Smooth muscle cell (in vitro differentiated cells): ENCODE results near the gene POM121. TPM values are rescaled to one million over a fixed set of nuclear protein-coding genes. Genes with fewer than 3 reads are reported as not detected.
"Not testable (repeated sequence)": the region's sequence is repeated elsewhere in the genome, so short reads cannot be mapped to it uniquely, and the experiment has no call there.

ENCODE experiments used
- DNase-seq: peaks from one replicate; lab custom pipeline; 2025; ENCODE audit not compliant: unreplicated experiment; lab: John Stamatoyannopoulos, UW
- H2AFZ ChIP-seq: fragments of 200-600 bp; sonication (generic); 2 replicates; pipeline ENCODE4 v1.6.0; 2016; ENCODE audit warnings: antibody characterized with exemption, low read depth, mild to moderate bottlenecking
- H3F3A ChIP-seq: fragments of 200-600 bp; sonication (generic); 2 replicates; pipeline ENCODE4 v1.6.0; 2017; ENCODE audit warnings: antibody characterized with exemption, low read depth
- H3K27ac ChIP-seq: fragments of 200-600 bp; sonication (generic); 2 replicates; pipeline ENCODE4 v1.5.1; 2016; ENCODE audit warnings: low read depth, mild to moderate bottlenecking
- H3K27me3 ChIP-seq: fragments of 200-600 bp; sonication (generic); 2 replicates; pipeline ENCODE4 v1.6.1; 2016; ENCODE audit warnings: low read depth, mild to moderate bottlenecking
- H3K36me3 ChIP-seq: fragments of 200-600 bp; sonication (generic); 2 replicates; pipeline ENCODE4 v1.5.1; 2016; ENCODE audit warnings: low read depth
- H3K4me1 ChIP-seq: fragments of 200-600 bp; sonication (generic); 2 replicates; pipeline ENCODE4 v1.5.1; 2016; ENCODE audit warnings: low read depth
- H3K4me2 ChIP-seq: fragments of 200-600 bp; sonication (generic); 2 replicates; pipeline ENCODE4 v1.6.0; 2016; ENCODE audit warnings: mild to moderate bottlenecking
- H3K4me3 ChIP-seq: fragments of 200-600 bp; sonication (generic); 2 replicates; pipeline ENCODE4 v1.5.1; 2016; ENCODE audit warnings: mild to moderate bottlenecking
- H3K79me2 ChIP-seq: fragments of 200-600 bp; sonication (generic); 2 replicates; pipeline ENCODE4 v1.6.0; 2016; ENCODE audit warnings: low read depth, mild to moderate bottlenecking
- H3K9ac ChIP-seq: fragments of 200-600 bp; sonication (generic); 2 replicates; pipeline ENCODE4 v1.6.0; 2016; ENCODE audit warnings: low read depth
- H3K9me3 ChIP-seq: fragments of 200-600 bp; sonication (generic); replicated peaks from 2 replicates; pipeline ENCODE4 v1.5.1; 2016; ENCODE audit warnings: low read depth
- H4K20me1 ChIP-seq: fragments of 200-600 bp; sonication (generic); 2 replicates; pipeline ENCODE4 v1.6.0; 2016; ENCODE audit warnings: low read depth
- WGBS: methylation state at CpG from one replicate; pipeline ENCODE4 v1.1.7; 2016; ENCODE audit warnings: low lambda C conversion rate; 5-methylcytosine and 5-hydroxymethylcytosine counted together
- polyA plus RNA-seq: library from polyadenylated mRNA; unstranded; fragments of >200 nt; fragmentation: Nextera tagmentation; extraction: Ambion mirVana; gene quantifications from 2 replicates; pipeline ENCODE4 v1.2.1, GENCODE V29; 2016
- total RNA-seq: library from RNA; depleted of rRNA; stranded (reverse); fragments of >200 nt; gene quantifications from 2 replicates; pipeline ENCODE4 v1.2.3, GENCODE V29; 2014
- TF ChIP-seq, protein P1 (sequence below): fragments of 200-600 bp; sonication (generic); IDR thresholded peaks from 2 replicates; pipeline ENCODE4 v1.5.1; 2017; ENCODE audit warnings: borderline replicate concordance, mild to moderate bottlenecking, antibody characterized with exemption; ENCODE audit not compliant: insufficient read depth, poor library complexity, severe bottlenecking

POM121 gene
- total and polyA plus RNA-seq, 2 experiments from 2014 or later = 9.2 to 11.8 TPM

DNA sequence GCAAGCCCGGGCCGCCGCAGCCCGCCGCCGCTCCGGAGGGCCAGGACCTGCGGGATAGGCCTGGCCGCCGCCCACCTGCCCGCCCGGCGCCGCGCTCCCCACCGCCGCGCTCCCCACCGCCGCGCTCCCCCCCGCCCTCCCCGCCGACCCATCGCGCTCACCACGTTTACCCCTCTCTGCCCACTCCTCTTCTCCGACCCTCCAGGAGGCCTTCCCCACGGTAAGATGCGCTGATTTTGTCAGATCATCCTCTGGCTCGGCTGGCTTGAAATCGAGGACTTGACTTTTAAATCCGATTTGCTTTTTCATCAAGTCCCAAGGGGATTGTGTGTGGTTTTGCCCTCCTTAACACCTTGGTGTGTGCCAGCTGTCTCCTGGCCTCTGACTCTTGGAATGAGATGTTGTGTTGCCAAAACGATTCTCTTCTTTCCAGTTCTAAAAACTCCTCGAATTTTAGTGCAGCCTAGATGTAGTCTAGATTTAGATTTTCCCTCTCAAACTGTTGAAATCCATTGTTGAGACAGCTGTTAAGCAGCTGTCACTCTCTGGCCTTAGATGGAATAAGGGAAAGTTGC lies 738 bp downstream of the POM121 start:
- 7% methylated on average over 8 of the region's 35 CpGs for WGBS
- Histone ChIP-seq H4K20me1 (peaks cover 5% of the 10 kb centered on the region), H3K27ac (peak overlapping the region; percentile 95)

DNA sequence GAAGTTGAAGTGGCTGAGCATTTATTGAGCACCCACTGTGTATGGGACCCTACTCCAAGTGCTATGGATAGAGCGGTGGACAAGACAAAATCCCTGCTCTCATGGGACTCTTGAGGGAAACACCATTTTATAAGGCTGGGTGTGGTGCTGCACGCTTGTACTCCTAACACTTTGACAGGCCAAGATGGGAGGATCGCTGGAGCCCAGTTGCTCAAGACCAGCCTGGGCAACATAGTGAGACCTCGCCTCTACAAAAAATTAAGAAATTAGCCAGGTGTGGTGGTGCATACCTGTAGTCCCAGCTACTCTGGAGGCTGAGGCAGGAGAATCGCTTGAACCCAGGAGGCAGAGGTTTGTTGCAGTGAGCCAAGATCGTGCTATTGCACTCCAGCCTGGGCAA lies 2.9 kb downstream of the POM121 start:
- not testable (repeated sequence) for H3K9me3 ChIP-seq, H3K27me3 ChIP-seq, H3K4me3 ChIP-seq, H3K4me2 ChIP-seq, H3K27ac ChIP-seq, H3K9ac ChIP-seq, H3K36me3 ChIP-seq, DNase-seq, H2AFZ ChIP-seq, H4K20me1 ChIP-seq, H3F3A ChIP-seq
- over 99% methylated on average over 6 of the region's 6 CpGs for WGBS
- Histone ChIP-seq H3K4me1 (peaks cover 11% of the 10 kb centered on the region), H3K79me2 (peaks cover 37% of the 10 kb centered on the region)

More for the DNA sequence above, 738 bp downstream of the POM121 start:
- Histone ChIP-seq H3K4me2 (peak overlapping the region; percentile 97), H2AFZ (no peak overlapping the region), H3K9me3 (no peaks in the 10 kb centered on the region), H3K27me3 (no peaks in the 10 kb centered on the region), H3F3A (no peaks in the 10 kb centered on the region), H3K36me3 (peaks cover 5% of the 10 kb centered on the region), H3K4me1 (peaks cover 11% of the 10 kb centered on the region), H3K79me2 (peaks cover 56% of the 10 kb centered on the region), H3K4me3 (peak overlapping the region; percentile 77), H3K9ac (peak overlapping the region; percentile 96)
- DNase-seq = no peak
- TF ChIP-seq, protein P1, sequence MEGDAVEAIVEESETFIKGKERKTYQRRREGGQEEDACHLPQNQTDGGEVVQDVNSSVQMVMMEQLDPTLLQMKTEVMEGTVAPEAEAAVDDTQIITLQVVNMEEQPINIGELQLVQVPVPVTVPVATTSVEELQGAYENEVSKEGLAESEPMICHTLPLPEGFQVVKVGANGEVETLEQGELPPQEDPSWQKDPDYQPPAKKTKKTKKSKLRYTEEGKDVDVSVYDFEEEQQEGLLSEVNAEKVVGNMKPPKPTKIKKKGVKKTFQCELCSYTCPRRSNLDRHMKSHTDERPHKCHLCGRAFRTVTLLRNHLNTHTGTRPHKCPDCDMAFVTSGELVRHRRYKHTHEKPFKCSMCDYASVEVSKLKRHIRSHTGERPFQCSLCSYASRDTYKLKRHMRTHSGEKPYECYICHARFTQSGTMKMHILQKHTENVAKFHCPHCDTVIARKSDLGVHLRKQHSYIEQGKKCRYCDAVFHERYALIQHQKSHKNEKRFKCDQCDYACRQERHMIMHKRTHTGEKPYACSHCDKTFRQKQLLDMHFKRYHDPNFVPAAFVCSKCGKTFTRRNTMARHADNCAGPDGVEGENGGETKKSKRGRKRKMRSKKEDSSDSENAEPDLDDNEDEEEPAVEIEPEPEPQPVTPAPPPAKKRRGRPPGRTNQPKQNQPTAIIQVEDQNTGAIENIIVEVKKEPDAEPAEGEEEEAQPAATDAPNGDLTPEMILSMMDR = no peak

DNA sequence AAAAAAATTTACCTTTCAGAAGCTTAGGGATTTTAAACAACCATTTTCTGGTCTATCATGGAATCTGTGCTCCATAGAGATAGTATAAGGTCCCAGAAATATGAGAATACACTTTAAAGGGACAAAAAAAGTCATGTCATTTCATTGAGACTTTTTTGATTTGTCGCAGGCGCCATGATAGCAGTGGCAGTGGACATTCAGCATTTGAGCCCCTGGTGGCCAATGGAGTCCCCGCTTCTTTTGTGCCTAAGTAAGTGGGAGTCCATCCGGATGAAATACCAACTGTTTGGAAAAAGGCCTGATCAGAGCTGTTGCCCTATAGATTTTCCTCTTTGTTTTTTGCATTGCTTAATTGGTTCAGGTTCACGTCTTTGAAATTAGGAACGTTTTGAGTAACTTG lies 3.3 kb downstream of the POM121 start:
- not testable (repeated sequence) for H3K27ac ChIP-seq, H4K20me1 ChIP-seq, H3K27me3 ChIP-seq, DNase-seq, H3K9me3 ChIP-seq, H3K9ac ChIP-seq, H3F3A ChIP-seq, H2AFZ ChIP-seq, H3K36me3 ChIP-seq, H3K4me2 ChIP-seq, H3K4me3 ChIP-seq
- H3K79me2 ChIP-seq = peaks cover 37% of the 10 kb centered on the region
- WGBS = 97% methylated on average over 6 of the region's 6 CpGs
- H3K4me1 ChIP-seq = peaks cover 11% of the 10 kb centered on the region

DNA sequence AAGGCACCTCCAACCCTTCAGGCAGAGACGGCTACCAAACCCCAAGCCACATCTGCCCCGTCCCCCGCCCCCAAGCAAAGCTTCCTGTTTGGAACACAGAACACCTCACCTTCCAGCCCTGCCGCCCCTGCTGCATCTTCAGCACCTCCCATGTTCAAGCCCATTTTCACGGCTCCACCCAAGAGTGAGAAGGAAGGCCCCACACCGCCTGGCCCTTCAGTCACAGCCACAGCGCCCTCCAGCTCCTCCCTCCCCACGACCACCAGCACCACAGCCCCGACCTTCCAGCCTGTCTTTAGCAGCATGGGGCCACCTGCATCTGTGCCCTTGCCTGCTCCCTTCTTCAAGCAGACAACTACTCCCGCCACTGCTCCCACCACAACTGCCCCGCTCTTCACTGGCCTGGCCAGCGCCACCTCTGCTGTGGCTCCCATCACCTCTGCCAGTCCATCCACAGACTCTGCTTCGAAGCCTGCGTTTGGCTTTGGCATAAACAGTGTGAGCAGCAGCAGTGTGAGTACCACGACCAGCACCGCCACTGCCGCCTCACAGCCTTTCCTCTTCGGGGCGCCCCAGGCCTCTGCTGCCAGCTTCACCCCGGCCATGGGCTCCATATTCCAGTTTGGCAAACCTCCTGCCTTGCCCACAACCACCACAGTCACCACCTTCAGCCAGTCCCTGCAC lies 17.3 kb downstream of the POM121 start:
- not testable (repeated sequence) for H3K4me1 ChIP-seq, H3K27me3 ChIP-seq, H3K9me3 ChIP-seq, DNase-seq, H3K27ac ChIP-seq, H3K4me3 ChIP-seq, H3K79me2 ChIP-seq, H2AFZ ChIP-seq, H3K9ac ChIP-seq, H3K4me2 ChIP-seq, H3K36me3 ChIP-seq, H3F3A ChIP-seq
- peaks cover 11% of the 10 kb centered on the region for H4K20me1 ChIP-seq
- WGBS = 96% methylated on average over 4 of the region's 20 CpGs

DNA sequence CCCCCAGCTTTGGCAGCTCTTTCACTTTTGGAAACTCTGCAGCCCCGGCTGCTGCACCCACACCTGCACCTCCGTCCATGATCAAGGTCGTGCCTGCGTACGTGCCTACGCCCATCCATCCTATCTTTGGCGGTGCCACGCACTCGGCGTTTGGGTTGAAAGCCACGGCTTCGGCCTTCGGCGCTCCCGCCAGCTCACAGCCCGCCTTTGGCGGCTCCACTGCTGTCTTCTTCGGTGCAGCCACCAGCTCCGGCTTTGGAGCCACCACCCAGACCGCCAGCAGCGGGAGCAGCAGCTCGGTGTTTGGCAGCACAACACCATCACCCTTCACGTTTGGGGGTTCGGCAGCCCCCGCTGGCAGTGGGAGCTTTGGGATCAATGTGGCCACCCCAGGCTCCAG lies 18.1 kb downstream of the POM121 start:
- not testable (repeated sequence) for H3K9me3 ChIP-seq, H3K4me3 ChIP-seq, H4K20me1 ChIP-seq, H3F3A ChIP-seq, H3K27me3 ChIP-seq, H3K27ac ChIP-seq, H3K4me2 ChIP-seq, H3K36me3 ChIP-seq, H3K79me2 ChIP-seq, H2AFZ ChIP-seq, H3K9ac ChIP-seq, DNase-seq, H3K4me1 ChIP-seq
- 98% methylated on average over 25 of the region's 25 CpGs for WGBS

DNA sequence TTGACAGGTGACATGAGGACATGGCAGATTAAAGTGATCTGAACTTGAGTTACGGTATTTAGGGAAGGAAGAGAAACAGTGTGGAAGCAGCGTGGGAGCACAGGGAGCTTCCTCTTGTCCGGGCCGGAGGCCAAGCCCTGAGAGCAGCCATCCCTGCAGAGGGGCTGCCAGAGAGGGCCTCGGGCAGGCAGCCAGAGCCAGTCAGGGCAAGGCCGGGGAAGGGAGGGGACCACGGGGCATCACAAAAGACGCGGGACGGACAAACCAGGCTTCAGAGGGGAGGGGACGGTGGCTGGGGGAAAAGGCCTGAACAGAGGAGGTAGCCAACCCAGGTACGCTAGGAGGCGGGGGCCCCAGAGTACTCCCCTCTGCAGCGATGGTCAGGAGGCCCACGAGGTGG lies 20.0 kb downstream of the POM121 start:
- not testable (repeated sequence) for H3F3A ChIP-seq, DNase-seq, H3K27ac ChIP-seq, H3K79me2 ChIP-seq, H3K4me3 ChIP-seq, H3K9me3 ChIP-seq, H2AFZ ChIP-seq, H3K4me2 ChIP-seq, H3K9ac ChIP-seq, H4K20me1 ChIP-seq, H3K36me3 ChIP-seq, H3K4me1 ChIP-seq, H3K27me3 ChIP-seq
- no CpG with 5 or more reads among the region's 15 CpGs for WGBS

DNA sequence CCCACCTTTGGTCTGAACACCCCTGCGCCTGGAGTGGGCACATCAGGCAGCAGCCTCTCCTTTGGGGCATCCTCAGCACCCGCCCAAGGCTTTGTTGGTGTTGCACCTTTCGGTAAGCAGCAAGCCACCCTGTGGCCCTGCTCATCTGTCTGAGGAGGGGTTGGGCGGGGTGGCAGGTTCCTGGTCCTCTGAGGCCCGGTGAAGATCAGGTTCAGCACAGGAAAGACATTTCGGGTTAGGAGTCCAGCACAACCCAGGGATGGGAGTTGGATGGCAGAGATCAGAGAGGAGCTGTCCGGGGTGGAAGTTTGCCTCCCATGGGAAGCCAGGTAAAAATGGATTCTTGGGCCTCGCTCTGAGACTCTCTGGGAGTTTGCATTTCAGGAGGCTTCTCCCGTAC lies 20.7 kb downstream of the POM121 start:
- H3K4me2 ChIP-seq = not testable (repeated sequence)
- WGBS = 95% methylated on average over 8 of the region's 9 CpGs

More for the DNA sequence above, 20.7 kb downstream of the POM121 start:
- not testable (repeated sequence) for H3K27ac ChIP-seq, H3F3A ChIP-seq, H2AFZ ChIP-seq, H3K36me3 ChIP-seq, H4K20me1 ChIP-seq, H3K27me3 ChIP-seq, H3K4me3 ChIP-seq, DNase-seq, H3K9ac ChIP-seq, H3K9me3 ChIP-seq, H3K4me1 ChIP-seq, H3K79me2 ChIP-seq
